A673 (cell line): Measurements from ENCODE around the gene PGBD5.

Experiments
- CTCF ChIP-seq: fragments of 300-800, 200-600 bp; sonication (generic); conservative IDR thresholded peaks from 2 replicates; pipeline ENCODE4 v1.5.1; 2017; ENCODE audit warnings: low read depth, mild to moderate bottlenecking, antibody characterized with exemption, low read length, moderate library complexity, mixed read lengths
- EZH2 ChIP-seq: fragments of 200-600 bp; sonication (generic); IDR thresholded peaks from 2 replicates; pipeline ENCODE4 v1.6.1; 2017; ENCODE audit warnings: borderline replicate concordance, low read depth, mild to moderate bottlenecking, mixed read lengths, antibody characterized with exemption, low read length; ENCODE audit not compliant: poor library complexity, severe bottlenecking

GRCh38 chr1:230321741-230322420 is 104.3 kb downstream of the PGBD5 start:
- TF ChIP-seq EZH2, result no peak
- no peak for TF ChIP-seq CTCF
